Activated CD4-positive, alpha-beta memory T cell treated with anti-CD3 and anti-CD28 coated beads for 36 hours (primary cell): ENCODE data around the gene CEACAM3. TPM values are rescaled to one million over a fixed set of nuclear protein-coding genes. Genes with fewer than 3 reads are reported as not detected.

Source experiments
- CTCF ChIA-PET: fragments of 350-600 bp; sonication (Branson Sonifier 250); formaldehyde crosslinking; loops from one replicate; lab custom pipeline; 2021; ENCODE audit warnings: antibody characterized with exemption, inconsistent platforms; lab: Charles Lee
- POLR2A ChIA-PET: fragments of 350-600 bp; sonication (Branson Sonifier 250); formaldehyde crosslinking; loops from one replicate; lab custom pipeline; 2021; ENCODE audit warnings: antibody characterized with exemption; lab: Charles Lee
- DNase-seq: peaks from one replicate; pipeline ENCODE4 v3.0.0-alpha.2; 2020
- H3K27ac Mint-ChIP-seq: one replicate; pipeline ENCODE4 v1.8.0; 2021; ENCODE audit warnings: mixed read lengths
- H3K27me3 Mint-ChIP-seq: one replicate; pipeline ENCODE4 v1.8.0; 2021; ENCODE audit warnings: mixed read lengths
- H3K36me3 Mint-ChIP-seq: one replicate; pipeline ENCODE4 v1.8.0; 2021; ENCODE audit warnings: mixed read lengths
- H3K4me1 Mint-ChIP-seq: one replicate; pipeline ENCODE4 v1.8.0; 2021; ENCODE audit warnings: low read depth, mixed read lengths
- H3K4me3 Mint-ChIP-seq: one replicate; pipeline ENCODE4 v1.8.0; 2021; ENCODE audit warnings: mild to moderate bottlenecking, mixed read lengths
- H3K9me3 Mint-ChIP-seq: one replicate; pipeline ENCODE4 v1.8.0; 2021; ENCODE audit warnings: mixed read lengths
- intact Hi-C: fragments of 100-400 bp; cut with micrococcal nuclease; formaldehyde crosslinking; loops from one replicate; pipeline ENCODE4 v1.15.1; 2023
- total RNA-seq, 2 experiments: library from RNA; stranded (reverse); gene quantifications; one replicate each; pipeline ENCODE4 v1.2.3, GENCODE V29; 2021

Gene CEACAM3
- total RNA-seq, 2 experiments from 2014 or later: not detected

DNA sequence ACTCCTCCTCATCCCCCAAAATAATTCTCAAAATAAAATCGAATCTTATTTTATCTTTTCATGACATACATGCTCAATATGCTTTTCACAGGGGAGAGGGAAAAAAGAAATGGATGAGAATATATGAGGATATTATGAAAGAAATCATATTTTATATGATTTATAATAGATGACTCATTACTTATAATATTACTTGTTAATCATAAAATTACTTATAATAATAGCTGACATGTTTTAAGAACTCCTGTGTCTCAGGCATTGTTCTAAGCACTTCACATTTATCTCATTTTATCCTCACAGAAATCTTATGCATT lies 3.0 kb upstream of the CEACAM3 start:
- ChIA-PET POLR2A (interaction anchor here (0.7 kb wide), 1 partner anchor 28 kb away, joined by 3 read pairs; no protein-coding TSS in a partner anchor), CTCF (interaction anchor here (0.5 to 6.4 kb wide), 35 partner anchors 8 to 345 kb away, joined by 3 to 107 read pairs (median 4); partner anchors contain the start of genes CEACAM6 and RABAC1)
- no peaks in the 10 kb centered on the region for H3K4me1 Mint-ChIP-seq
- no peak overlapping the region for H3K4me3 Mint-ChIP-seq
- intact Hi-C loops: loop anchor here (1.0 kb wide), 1 partner anchor 28 kb away; no protein-coding TSS in a partner anchor
- H3K9me3 Mint-ChIP-seq: no peaks in the 10 kb centered on the region
- H3K27ac Mint-ChIP-seq: no peak overlapping the region
- peaks cover 36% of the 10 kb centered on the region for H3K27me3 Mint-ChIP-seq
- no peak for DNase-seq
- no peaks in the 10 kb centered on the region for H3K36me3 Mint-ChIP-seq

DNA sequence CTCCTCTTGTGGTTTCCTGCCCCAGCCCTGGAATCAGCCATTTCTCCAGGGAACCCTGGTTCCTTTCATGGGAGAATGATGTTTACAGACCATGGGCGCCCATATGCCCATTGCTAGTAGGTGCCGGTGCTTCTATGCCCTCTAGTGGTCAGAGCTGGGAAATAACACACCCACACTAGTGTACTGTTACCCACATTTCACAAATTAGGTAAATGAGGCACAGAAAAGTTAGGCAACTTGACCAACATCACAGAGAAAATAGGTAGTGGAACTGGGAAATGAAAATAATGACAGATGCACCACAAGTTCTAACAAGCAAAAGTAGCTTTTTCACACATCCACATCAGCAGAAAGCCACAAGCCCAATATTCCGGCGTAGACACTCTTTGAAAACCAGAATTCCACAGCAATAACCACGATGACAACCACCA lies 1.3 kb upstream of the CEACAM3 start:
- H3K9me3 Mint-ChIP-seq: no peaks in the 10 kb centered on the region
- intact Hi-C loops: loop anchor here (5.0 kb wide), 1 partner anchor 42 kb away; no protein-coding TSS in a partner anchor
- DNase-seq: peak; percentile 64
- CTCF ChIA-PET: interaction anchor here (0.7 to 6.4 kb wide), 30 partner anchors 10 to 1167 kb away, joined by 3 to 94 read pairs (median 5); partner anchors contain the start of genes CEACAM21 and CEACAM6
- no peaks in the 10 kb centered on the region for H3K4me1 Mint-ChIP-seq
- H3K27me3 Mint-ChIP-seq: peaks cover 28% of the 10 kb centered on the region
- no peak overlapping the region for H3K27ac Mint-ChIP-seq
- no peak overlapping the region for H3K4me3 Mint-ChIP-seq
- POLR2A ChIA-PET: no interaction called here
- H3K36me3 Mint-ChIP-seq: no peaks in the 10 kb centered on the region

DNA sequence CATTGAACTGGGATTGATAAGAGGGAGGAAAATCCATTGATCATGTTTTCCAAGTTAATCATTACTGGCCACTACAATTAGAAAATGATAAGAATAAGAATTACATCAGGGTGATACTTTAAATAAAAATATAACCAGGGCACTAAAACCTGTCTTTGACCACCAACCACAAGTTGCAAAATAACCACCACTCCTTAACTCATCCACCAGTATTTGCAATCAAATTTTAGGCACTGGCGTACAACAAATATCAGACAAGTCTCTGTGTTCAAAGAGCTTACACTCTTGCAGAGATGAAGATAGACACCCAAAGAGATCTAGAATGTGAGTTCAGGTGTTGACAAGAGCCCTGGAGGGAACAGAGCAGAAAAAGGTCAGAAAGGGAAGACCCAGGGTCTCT lies 514 bp downstream of the CEACAM3 start:
- no peak overlapping the region for H3K4me3 Mint-ChIP-seq
- CTCF ChIA-PET: interaction anchor here (1.5 to 6.4 kb wide), 4 partner anchors 24 to 51 kb away, joined by 3 to 94 read pairs (median 26); partner anchors contain the start of gene CEACAM6

DNA sequence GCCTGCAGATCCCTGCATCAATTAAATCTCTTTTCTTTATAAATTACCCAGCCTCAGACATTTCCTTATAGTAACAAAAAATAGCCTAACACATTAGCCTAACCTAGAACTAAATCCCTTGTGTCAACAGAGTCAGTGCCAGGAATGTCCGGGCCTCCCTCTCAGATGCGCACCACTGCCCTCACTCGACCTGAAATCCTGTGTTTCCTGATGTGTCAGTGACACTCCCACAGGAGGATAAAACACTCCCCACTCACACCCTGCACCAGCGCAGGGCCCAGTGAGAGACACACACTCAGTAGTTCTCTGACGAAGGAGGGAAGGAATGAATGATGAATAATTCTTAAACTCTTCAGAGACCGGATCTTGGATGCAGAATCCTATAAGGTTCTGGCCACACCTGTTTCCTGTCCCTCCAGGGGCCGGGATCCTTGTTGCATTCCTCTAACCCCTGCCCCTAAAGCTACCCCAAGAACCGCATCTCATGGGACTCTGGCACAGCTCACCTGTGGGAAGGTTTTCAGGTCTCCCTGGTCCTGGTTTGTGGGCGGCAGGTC lies 3.1 kb downstream of the CEACAM3 start:
- Mint-ChIP-seq H3K9me3 (no peaks in the 10 kb centered on the region), H3K4me1 (peaks cover 4% of the 10 kb centered on the region), H3K36me3 (no peaks in the 10 kb centered on the region), H3K4me3 (no peak overlapping the region), H3K27me3 (peaks cover 6% of the 10 kb centered on the region), H3K27ac (no peak overlapping the region)
- POLR2A ChIA-PET: no interaction called here
- no peak for DNase-seq
- intact Hi-C loops: loop anchor here (5.0 kb wide), 1 partner anchor 38 kb away; no protein-coding TSS in a partner anchor
- CTCF ChIA-PET: interaction anchor here (1.1 to 1.2 kb wide), 2 partner anchors 22 to 48 kb away, joined by 3 to 5 read pairs; no protein-coding TSS in a partner anchor

More for the DNA sequence above, 514 bp downstream of the CEACAM3 start:
- no peak overlapping the region for H3K27ac Mint-ChIP-seq
- peaks cover 24% of the 10 kb centered on the region for H3K27me3 Mint-ChIP-seq
- no peaks in the 10 kb centered on the region for H3K4me1 Mint-ChIP-seq
- H3K36me3 Mint-ChIP-seq: no peaks in the 10 kb centered on the region
- POLR2A ChIA-PET: no interaction called here
- no peaks in the 10 kb centered on the region for H3K9me3 Mint-ChIP-seq
- intact Hi-C loops: loop anchor here (5.0 kb wide), 1 partner anchor 40 kb away; no protein-coding TSS in a partner anchor
- no peak for DNase-seq

DNA sequence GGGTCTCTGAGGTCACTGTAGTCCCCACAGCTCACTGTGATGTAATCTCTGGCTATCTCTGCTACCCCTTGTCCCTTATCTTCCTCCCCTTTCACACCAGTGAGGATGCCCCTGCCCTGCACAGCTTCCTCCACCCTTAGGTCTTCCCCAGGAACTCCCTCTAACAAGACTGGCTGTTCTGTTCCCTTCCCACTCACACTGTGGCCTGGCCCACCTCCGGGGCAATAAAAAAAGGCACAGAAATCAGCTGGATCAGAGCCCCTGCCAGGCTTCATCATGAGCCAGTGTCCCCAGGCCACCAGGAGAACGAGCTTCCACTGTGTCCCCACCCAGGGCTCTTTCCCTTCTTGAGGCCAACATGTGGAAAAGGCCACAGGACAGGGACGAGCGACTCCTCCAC lies 4.6 kb downstream of the CEACAM3 start:
- intact Hi-C loops: no loop called here
- no peaks in the 10 kb centered on the region for H3K9me3 Mint-ChIP-seq
- no peak for DNase-seq
- ChIA-PET CTCF (interaction anchor here (0.6 to 5.7 kb wide), 3 partner anchors 8 to 47 kb away, joined by 4 to 31 read pairs (median 8); no protein-coding TSS in a partner anchor), POLR2A (no interaction called here)
- H3K4me1 Mint-ChIP-seq: peaks cover 7% of the 10 kb centered on the region
- H3K27me3 Mint-ChIP-seq: peaks cover 1% of the 10 kb centered on the region
- no peaks in the 10 kb centered on the region for H3K36me3 Mint-ChIP-seq
- H3K27ac Mint-ChIP-seq: no peak overlapping the region
- no peak overlapping the region for H3K4me3 Mint-ChIP-seq

DNA sequence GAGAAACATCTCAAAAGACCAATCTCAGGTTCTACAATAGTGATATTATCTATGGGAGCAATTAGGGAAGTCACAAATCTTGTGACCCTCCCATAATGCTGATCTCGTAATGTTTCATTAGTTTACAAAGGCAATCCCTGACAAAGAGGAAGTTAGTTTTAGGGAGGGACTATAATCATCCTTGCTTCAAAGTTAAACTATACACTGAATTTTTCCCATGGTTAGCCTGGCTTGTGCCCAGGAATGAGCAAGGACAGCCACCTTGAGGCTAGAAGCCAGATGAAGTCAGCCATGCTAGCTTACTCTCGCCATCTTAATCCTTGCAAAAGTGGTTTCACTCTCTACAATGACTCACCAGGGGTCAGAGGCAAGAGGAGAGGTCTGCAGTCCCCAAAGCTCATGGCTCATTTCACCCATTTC lies 5.4 kb downstream of the CEACAM3 start:
- peaks cover 7% of the 10 kb centered on the region for H3K4me1 Mint-ChIP-seq
- no peak overlapping the region for H3K4me3 Mint-ChIP-seq
- intact Hi-C loops: no loop called here
- DNase-seq: no peak
- ChIA-PET CTCF (interaction anchor here (0.8 to 5.7 kb wide), 6 partner anchors 9 to 58 kb away, joined by 3 to 31 read pairs (median 4); partner anchors contain the start of gene RPS19), POLR2A (no interaction called here)
- H3K36me3 Mint-ChIP-seq: no peaks in the 10 kb centered on the region
- no peak overlapping the region for H3K27ac Mint-ChIP-seq
- H3K9me3 Mint-ChIP-seq: no peaks in the 10 kb centered on the region
- H3K27me3 Mint-ChIP-seq: peaks cover 1% of the 10 kb centered on the region

DNA sequence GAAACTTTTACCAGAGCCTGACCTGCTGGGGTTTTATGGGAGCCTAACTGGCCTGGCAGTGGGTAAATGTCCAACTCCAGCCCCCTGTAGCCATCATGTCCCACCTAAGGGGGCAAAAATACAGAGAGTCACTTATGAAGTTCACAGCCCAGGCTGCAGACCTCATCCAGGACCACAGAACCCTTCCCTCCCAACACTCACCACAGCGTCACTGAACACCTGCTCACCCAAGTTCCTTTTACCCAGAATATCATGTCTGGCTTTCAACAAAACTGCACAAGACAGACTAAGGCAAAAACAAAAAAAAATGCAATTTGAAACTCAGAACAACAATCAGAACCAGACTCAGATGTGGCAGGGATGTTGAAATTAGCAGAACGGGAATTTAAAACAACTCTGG lies 6.4 kb downstream of the CEACAM3 start:
- intact Hi-C loops: no loop called here
- Mint-ChIP-seq H3K27ac (no peak overlapping the region), H3K4me1 (peaks cover 7% of the 10 kb centered on the region), H3K36me3 (no peaks in the 10 kb centered on the region), H3K27me3 (peaks cover 1% of the 10 kb centered on the region), H3K4me3 (no peak overlapping the region), H3K9me3 (no peaks in the 10 kb centered on the region)
- ChIA-PET POLR2A (no interaction called here), CTCF (interaction anchor here (1.0 to 5.7 kb wide), 5 partner anchors 8 to 51 kb away, joined by 4 to 31 read pairs (median 5); no protein-coding TSS in a partner anchor)
- DNase-seq: no peak

DNA sequence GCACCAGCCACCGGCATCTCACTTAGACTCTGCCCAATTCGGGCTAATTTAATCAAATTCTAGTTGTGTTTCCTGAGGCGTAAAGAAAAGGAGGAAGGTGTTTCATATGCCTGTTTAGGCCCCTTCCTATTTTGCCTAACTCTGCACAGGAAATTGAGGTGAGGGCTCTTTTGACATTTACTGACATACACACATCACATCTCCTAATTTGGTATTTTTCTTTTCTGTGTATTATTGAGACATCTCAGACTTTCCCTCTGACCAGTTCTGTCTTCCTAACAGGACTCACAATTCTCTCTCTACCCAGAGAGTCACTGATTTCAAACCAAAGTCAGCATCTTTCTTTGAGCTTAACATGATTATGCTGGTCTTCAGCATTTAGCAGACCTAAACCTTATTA lies 7.9 kb downstream of the CEACAM3 start:
- no peaks in the 10 kb centered on the region for H3K36me3 Mint-ChIP-seq
- H3K27me3 Mint-ChIP-seq: no peaks in the 10 kb centered on the region
- H3K4me3 Mint-ChIP-seq: no peak overlapping the region
- H3K4me1 Mint-ChIP-seq: peaks cover 7% of the 10 kb centered on the region
- ChIA-PET POLR2A (no interaction called here), CTCF (interaction anchor here (1.7 to 5.7 kb wide), 2 partner anchors 9 to 12 kb away, joined by 7 to 31 read pairs; no protein-coding TSS in a partner anchor)
- no peaks in the 10 kb centered on the region for H3K9me3 Mint-ChIP-seq
- DNase-seq: no peak
- intact Hi-C loops: no loop called here
- no peak overlapping the region for H3K27ac Mint-ChIP-seq

DNA sequence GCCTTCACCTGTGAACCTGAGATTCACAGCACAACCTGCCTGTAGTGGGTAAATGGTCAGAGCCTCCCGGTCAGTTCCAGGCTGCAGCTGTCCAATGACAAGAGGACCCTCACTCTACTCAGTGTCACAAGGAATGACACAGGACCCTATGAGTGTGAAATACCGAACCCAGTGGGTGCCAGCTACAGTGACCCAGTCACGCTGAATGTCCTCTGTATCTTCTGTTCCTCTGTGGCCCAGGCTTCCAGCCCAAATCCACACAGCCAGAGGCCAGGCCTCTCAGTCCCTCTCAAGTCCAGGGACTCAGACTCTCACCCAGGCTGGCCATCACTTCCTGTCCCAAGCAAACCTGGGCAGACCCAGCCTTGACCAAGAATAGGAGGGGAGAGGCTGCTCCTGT lies 10.8 kb downstream of the CEACAM3 start:
- no peak overlapping the region for H3K4me3 Mint-ChIP-seq
- H3K36me3 Mint-ChIP-seq: no peaks in the 10 kb centered on the region
- no peaks in the 10 kb centered on the region for H3K9me3 Mint-ChIP-seq
- H3K4me1 Mint-ChIP-seq: peaks cover 7% of the 10 kb centered on the region
- POLR2A ChIA-PET: no interaction called here
- DNase-seq: no peak
- H3K27ac Mint-ChIP-seq: no peak overlapping the region
- CTCF ChIA-PET: interaction anchor here (0.9 to 1.1 kb wide), 2 partner anchors 12 to 160 kb away, joined by 4 read pairs; no protein-coding TSS in a partner anchor
- peaks cover 4% of the 10 kb centered on the region for H3K27me3 Mint-ChIP-seq
- intact Hi-C loops: no loop called here

DNA sequence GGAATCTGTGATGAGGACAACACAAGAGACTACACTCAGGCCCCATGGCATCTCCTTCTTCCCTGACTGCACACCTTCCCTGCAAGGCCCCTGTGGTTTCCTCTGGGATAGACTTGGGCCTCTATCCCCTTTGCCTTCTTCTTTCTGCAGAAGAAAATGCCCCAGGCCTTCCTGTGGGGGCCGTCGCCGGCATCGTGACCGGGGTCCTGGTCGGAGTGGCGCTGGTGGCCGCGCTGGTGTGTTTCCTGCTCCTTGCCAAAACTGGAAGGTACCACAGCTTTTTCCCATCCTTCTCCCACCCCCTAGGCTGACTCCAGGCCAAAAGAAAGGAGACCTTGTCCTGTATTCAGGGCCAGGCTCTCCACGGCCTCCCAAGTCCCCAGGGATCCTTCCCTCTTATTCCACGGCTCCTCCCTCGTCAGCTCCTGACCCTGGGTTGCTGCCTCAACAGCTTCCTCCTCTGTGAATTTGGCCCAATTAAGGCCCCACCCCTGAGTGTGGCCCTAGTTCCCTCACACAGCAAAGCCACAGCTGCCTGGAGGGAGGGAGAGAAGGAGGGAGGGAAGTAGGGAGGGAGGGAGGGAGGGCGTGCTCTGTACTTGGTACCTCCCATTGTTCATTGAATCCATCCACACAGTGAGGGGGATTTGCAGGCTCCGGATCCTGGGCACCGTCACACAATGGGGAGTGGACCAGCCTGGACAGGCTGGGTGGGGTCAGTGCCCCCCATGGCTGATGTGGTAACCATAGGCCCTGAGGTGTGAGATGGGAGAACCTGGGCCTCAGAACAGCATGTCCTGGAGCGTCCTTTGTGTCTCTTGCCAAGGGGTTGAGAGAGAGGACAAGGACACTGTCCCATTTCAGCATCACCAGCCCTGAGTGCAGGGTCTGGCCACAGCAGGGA lies 12.5 kb downstream of the CEACAM3 start:
- peaks cover 7% of the 10 kb centered on the region for H3K4me1 Mint-ChIP-seq
- H3K4me3 Mint-ChIP-seq: no peak overlapping the region
- ChIA-PET CTCF (no interaction called here), POLR2A (no interaction called here)
- peaks cover 4% of the 10 kb centered on the region for H3K27me3 Mint-ChIP-seq
- H3K9me3 Mint-ChIP-seq: no peaks in the 10 kb centered on the region
- no peak for DNase-seq
- no peak overlapping the region for H3K27ac Mint-ChIP-seq
- no peaks in the 10 kb centered on the region for H3K36me3 Mint-ChIP-seq
- intact Hi-C loops: no loop called here

DNA sequence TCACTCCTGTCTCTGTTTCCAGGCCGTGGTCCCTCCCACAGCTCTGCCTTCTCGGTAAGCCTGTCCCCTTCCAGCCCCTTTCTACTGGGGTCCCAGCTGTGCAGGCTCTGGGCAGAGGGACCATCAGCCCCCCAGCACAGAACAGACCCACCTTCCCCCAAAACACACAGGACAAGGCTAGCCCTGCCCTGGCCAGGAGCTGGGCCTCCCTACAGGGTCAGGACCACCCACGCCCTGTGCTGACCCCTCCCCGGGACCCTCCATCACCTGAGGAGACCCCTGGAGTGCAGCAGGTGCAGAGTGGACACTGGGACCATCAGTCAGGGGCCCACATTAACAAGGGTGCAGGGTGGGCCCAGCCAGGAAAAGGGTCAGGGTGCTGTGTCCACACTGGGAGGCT lies 13.9 kb downstream of the CEACAM3 start:
- DNase-seq: no peak
- no peaks in the 10 kb centered on the region for H3K9me3 Mint-ChIP-seq
- no peak overlapping the region for H3K4me3 Mint-ChIP-seq
- ChIA-PET CTCF (interaction anchor here (1.4 to 3.0 kb wide), 3 partner anchors 15 to 57 kb away, joined by 3 to 16 read pairs (median 13); partner anchors contain the start of gene CEACAM3), POLR2A (no interaction called here)
- no peaks in the 10 kb centered on the region for H3K4me1 Mint-ChIP-seq
- no peak overlapping the region for H3K27ac Mint-ChIP-seq
- peaks cover 4% of the 10 kb centered on the region for H3K27me3 Mint-ChIP-seq
- intact Hi-C loops: no loop called here
- H3K36me3 Mint-ChIP-seq: no peaks in the 10 kb centered on the region
